ENCODE measurements around the gene OR10V1. TPM values are rescaled to one million over a fixed set of nuclear protein-coding genes. Genes with fewer than 3 reads are reported as not detected.

OR10V1 gene
- total RNA-seq, 1 experiment from 2014 or later: not detected

- H3K4me1 ChIP-seq: no peaks in the 10 kb centered on the region
- intact Hi-C loops (cut with micrococcal nuclease; ENCODE audit: unreplicated experiment): no loop called here
- no peak overlapping the region for H3K4me3 ChIP-seq (ENCODE audit: low read depth, low read length)
- TF ChIP-seq, protein P1, sequence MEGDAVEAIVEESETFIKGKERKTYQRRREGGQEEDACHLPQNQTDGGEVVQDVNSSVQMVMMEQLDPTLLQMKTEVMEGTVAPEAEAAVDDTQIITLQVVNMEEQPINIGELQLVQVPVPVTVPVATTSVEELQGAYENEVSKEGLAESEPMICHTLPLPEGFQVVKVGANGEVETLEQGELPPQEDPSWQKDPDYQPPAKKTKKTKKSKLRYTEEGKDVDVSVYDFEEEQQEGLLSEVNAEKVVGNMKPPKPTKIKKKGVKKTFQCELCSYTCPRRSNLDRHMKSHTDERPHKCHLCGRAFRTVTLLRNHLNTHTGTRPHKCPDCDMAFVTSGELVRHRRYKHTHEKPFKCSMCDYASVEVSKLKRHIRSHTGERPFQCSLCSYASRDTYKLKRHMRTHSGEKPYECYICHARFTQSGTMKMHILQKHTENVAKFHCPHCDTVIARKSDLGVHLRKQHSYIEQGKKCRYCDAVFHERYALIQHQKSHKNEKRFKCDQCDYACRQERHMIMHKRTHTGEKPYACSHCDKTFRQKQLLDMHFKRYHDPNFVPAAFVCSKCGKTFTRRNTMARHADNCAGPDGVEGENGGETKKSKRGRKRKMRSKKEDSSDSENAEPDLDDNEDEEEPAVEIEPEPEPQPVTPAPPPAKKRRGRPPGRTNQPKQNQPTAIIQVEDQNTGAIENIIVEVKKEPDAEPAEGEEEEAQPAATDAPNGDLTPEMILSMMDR (IDR thresholded peaks at IDR 0.05; ENCODE audit: insufficient read depth in 1 of 2, low read depth in 1 of 2, low read length in 1 of 2, severe bottlenecking in 1 of 2, unreplicated experiment in 1 of 2): no peak
- Mint-ChIP-seq H3K27me3 (ENCODE audit: insufficient read depth, unreplicated experiment) (no peaks in the 10 kb centered on the region), H3K4me3 (ENCODE audit: unreplicated experiment) (no peak overlapping the region), H3K4me1 (ENCODE audit: low read depth, unreplicated experiment) (peaks cover 8% of the 10 kb centered on the region), H3K27ac (ENCODE audit: unreplicated experiment) (no peak overlapping the region), H3K9me3 (ENCODE audit: unreplicated experiment) (peaks cover 10% of the 10 kb centered on the region), H3K36me3 (ENCODE audit: insufficient read depth, unreplicated experiment) (no peaks in the 10 kb centered on the region)
- CTCF ChIA-PET: no interaction called here
- no TSS peak for BruUV-seq (replicated peaks)
- no peak for DNase-seq
- no peaks in the 10 kb centered on the region for H3K36me3 ChIP-seq (ENCODE audit: control insufficient read depth, insufficient read depth, low read length)
- peaks cover 7% of the 10 kb centered on the region; the same call in 1 of the 2 replicates for H3K9me3 ChIP-seq
- POLR2A ChIA-PET: no interaction called here
- H3K27me3 ChIP-seq (replicated peaks; ENCODE audit: control insufficient read depth, insufficient read depth, low read length): no peaks in the 10 kb centered on the region
Measured at GRCh38 chr11:59716051-59716450, 2.4 kb upstream of the OR10V1 start.

DNA sequence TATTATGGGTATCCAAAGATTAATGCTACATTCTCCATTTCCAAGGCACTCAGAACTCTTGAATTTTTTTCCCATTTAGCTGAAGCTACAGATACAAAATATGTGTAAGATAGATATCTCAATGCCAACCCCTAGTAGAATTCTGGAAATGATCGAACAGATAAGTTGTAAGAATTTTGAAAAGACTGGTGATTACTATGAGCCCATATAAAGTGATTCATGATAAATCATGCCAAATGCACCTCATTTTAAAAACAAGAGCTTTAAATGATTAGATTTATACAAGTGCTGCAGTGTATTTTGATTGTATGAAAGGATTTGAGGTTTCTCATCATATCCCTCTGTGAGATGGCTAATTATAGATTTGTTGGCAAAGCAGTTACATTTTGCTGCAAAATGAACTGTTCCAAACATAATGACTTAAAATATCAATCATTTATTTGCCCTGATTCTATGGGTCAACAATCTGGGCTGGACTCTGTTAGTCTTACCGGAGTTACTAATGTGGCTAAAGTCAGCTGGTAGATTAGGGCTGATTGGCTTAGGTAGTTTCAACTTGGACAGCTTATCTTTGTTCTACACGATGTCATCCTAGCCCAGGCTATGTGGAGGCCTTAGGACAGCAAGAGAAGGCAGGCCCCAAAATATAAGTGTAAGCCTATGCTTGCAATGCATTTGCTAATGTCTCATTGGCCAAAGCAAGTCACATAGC lies 3.4 kb downstream of the OR10V1 start:
- H3K27ac Mint-ChIP-seq (ENCODE audit: unreplicated experiment): no peak overlapping the region
- no peak overlapping the region for H3K4me3 ChIP-seq (ENCODE audit: low read depth, low read length)
- H3K27me3 Mint-ChIP-seq (ENCODE audit: insufficient read depth, unreplicated experiment): no peaks in the 10 kb centered on the region
- H3K9me3 ChIP-seq: peaks cover 44% of the 10 kb centered on the region
- POLR2A ChIA-PET: no interaction called here
- no peaks in the 10 kb centered on the region for H3K36me3 ChIP-seq (ENCODE audit: control insufficient read depth, insufficient read depth, low read length)
- H3K4me3 Mint-ChIP-seq (ENCODE audit: unreplicated experiment): no peak overlapping the region
- CTCF ChIA-PET: no interaction called here
- no TSS peak for BruUV-seq (replicated peaks)
- H3K36me3 Mint-ChIP-seq (ENCODE audit: insufficient read depth, unreplicated experiment): peaks cover 14% of the 10 kb centered on the region
- TF ChIP-seq, protein P1 (IDR thresholded peaks at IDR 0.05; ENCODE audit: insufficient read depth in 1 of 2, low read depth in 1 of 2, low read length in 1 of 2, severe bottlenecking in 1 of 2, unreplicated experiment in 1 of 2): no peak
- DNase-seq: no peak
- intact Hi-C loops (cut with micrococcal nuclease; ENCODE audit: unreplicated experiment): no loop called here
- H3K9me3 Mint-ChIP-seq (ENCODE audit: unreplicated experiment): peaks cover 20% of the 10 kb centered on the region
- no peaks in the 10 kb centered on the region for H3K27me3 ChIP-seq (replicated peaks; ENCODE audit: control insufficient read depth, insufficient read depth, low read length)
- peaks cover 29% of the 10 kb centered on the region for H3K4me1 Mint-ChIP-seq (ENCODE audit: low read depth, unreplicated experiment)
- H3K4me1 ChIP-seq: peaks cover 33% of the 10 kb centered on the region

DNA sequence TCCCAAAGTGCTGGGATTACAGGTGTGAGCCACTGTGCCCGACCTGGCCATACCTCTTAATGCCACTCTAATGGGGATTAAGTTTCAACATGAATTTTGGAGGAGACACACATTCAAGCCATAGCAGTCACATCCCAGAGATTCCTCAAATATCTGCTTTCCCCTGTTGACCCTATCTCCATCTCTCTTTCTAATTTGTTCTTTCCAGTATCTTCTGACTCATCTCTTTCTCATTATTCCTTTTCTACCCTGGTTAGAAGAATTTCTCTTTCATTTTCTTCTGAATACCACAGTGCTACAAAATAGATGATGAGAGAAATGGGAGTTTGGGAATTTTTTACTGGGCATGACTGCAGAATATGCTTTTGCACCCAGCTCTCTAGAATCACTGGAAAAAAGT lies 5.1 kb downstream of the OR10V1 start:
- H3K4me1 ChIP-seq: peaks cover 49% of the 10 kb centered on the region
- Mint-ChIP-seq H3K27ac (ENCODE audit: unreplicated experiment) (peak overlapping the region; percentile 84), H3K36me3 (ENCODE audit: insufficient read depth, unreplicated experiment) (peaks cover 14% of the 10 kb centered on the region), H3K9me3 (ENCODE audit: unreplicated experiment) (peaks cover 32% of the 10 kb centered on the region), H3K4me3 (ENCODE audit: unreplicated experiment) (peak overlapping the region; percentile 19), H3K27me3 (ENCODE audit: insufficient read depth, unreplicated experiment) (no peaks in the 10 kb centered on the region), H3K4me1 (ENCODE audit: low read depth, unreplicated experiment) (peaks cover 30% of the 10 kb centered on the region)
- no peaks in the 10 kb centered on the region for H3K27me3 ChIP-seq (replicated peaks; ENCODE audit: control insufficient read depth, insufficient read depth, low read length)
- no TSS peak for BruUV-seq (replicated peaks)
- TF ChIP-seq, protein P1 (IDR thresholded peaks at IDR 0.05; ENCODE audit: insufficient read depth in 1 of 2, low read depth in 1 of 2, low read length in 1 of 2, severe bottlenecking in 1 of 2, unreplicated experiment in 1 of 2): no peak
- no peak overlapping the region for H3K4me3 ChIP-seq (ENCODE audit: low read depth, low read length)
- no peaks in the 10 kb centered on the region for H3K36me3 ChIP-seq (ENCODE audit: control insufficient read depth, insufficient read depth, low read length)
- POLR2A ChIA-PET: no interaction called here
- peaks cover 60% of the 10 kb centered on the region for H3K9me3 ChIP-seq
- intact Hi-C loops (cut with micrococcal nuclease; ENCODE audit: unreplicated experiment): no loop called here
- no peak for DNase-seq
- CTCF ChIA-PET: no interaction called here
